ENCODE results near the gene ADARB2. TPM values are rescaled to one million over a fixed set of nuclear protein-coding genes. Genes with fewer than 3 reads are reported as not detected.

Gene ADARB2
- total RNA-seq, 1 donor from 2014 or later: 0.80 TPM

DNA sequence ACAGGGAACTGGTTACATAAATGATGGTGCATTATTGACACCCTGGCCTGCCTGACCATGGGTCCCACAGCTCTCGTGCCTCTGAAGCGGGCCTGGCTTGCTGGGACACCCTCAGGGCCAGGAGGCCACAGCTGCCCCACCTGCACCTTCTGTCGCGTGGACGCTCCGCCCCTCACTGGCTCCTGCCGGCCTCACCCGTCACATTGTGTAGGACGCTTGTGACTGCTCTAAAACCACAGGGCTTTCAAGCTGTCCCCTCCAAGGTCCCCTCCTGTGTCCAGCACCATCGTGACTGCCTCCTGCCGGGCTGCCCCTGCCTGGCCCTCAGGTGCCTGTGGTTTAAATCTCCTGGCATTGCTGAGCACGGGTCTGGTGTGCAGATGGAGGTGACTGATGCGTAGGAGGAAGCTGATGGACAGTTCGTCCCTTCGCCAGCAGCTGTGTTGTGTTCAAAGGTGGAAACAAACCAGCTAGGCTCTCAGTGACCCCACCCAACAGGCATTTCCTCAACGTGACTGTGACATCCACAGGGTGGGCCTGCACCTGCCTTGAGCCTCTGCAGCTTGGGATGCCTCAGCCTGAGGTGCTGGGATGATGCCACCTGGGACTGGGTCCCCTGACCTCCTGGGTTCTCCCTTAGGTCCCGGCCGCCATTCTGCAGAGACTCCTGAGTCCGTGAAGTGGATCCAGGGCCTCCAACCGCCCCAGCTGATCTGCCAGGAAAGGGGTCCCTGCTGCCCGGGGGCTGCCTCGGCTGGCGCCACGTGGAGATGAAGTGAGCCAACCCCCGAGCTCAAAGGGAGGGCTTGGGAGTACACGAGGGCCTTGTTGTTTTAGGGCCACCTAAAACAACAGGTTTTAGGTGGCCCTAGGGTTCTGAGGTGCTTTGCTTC lies 532.6 kb downstream of the ADARB2 start:
- TF ChIP-seq, protein P1, sequence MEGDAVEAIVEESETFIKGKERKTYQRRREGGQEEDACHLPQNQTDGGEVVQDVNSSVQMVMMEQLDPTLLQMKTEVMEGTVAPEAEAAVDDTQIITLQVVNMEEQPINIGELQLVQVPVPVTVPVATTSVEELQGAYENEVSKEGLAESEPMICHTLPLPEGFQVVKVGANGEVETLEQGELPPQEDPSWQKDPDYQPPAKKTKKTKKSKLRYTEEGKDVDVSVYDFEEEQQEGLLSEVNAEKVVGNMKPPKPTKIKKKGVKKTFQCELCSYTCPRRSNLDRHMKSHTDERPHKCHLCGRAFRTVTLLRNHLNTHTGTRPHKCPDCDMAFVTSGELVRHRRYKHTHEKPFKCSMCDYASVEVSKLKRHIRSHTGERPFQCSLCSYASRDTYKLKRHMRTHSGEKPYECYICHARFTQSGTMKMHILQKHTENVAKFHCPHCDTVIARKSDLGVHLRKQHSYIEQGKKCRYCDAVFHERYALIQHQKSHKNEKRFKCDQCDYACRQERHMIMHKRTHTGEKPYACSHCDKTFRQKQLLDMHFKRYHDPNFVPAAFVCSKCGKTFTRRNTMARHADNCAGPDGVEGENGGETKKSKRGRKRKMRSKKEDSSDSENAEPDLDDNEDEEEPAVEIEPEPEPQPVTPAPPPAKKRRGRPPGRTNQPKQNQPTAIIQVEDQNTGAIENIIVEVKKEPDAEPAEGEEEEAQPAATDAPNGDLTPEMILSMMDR (IDR thresholded peaks at IDR 0.05): no peak
- DNase-seq (no peak), ATAC-seq (no peak)
- peaks cover 5% of the 10 kb centered on the region for H3K27me3 ChIP-seq (ENCODE audit: low read depth)
- H3K36me3 ChIP-seq: no peaks in the 10 kb centered on the region
- intact Hi-C loops (cut with DNase I): no loop called here
- no peak overlapping the region for H3K4me3 ChIP-seq
- H3K4me1 ChIP-seq: no peaks in the 10 kb centered on the region
- no peak overlapping the region for H3K27ac ChIP-seq
- H3K9me3 ChIP-seq: no peaks in the 10 kb centered on the region

DNA sequence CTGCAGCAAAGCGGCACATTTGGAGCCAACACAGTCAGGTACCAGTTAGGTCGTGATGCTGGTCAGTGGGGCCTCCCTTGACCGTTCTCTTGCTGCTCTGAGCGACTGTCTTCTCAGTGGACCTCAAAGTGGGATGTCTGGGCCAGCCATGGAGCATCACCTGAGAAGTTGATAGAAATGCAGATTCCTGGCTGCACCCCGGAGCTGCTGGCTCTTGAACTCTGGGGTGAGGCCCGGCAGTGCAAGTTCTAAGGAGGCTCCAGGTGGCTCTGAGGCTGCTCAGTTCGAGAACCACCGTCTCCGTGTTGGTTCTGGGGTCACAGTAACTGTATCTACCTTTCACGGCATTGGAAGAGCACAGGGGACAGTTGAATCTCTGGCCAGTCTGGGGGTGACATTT lies 533.6 kb downstream of the ADARB2 start:
- ATAC-seq (no peak), DNase-seq (no peak)
- H3K4me3 ChIP-seq: no peak overlapping the region
- peaks cover 14% of the 10 kb centered on the region for H3K27me3 ChIP-seq (ENCODE audit: low read depth)
- H3K9me3 ChIP-seq: no peaks in the 10 kb centered on the region
- TF ChIP-seq, protein P1 (IDR thresholded peaks at IDR 0.05): no peak
- H3K4me1 ChIP-seq: no peaks in the 10 kb centered on the region
- H3K36me3 ChIP-seq: no peaks in the 10 kb centered on the region
- intact Hi-C loops (cut with DNase I): no loop called here
- no peak overlapping the region for H3K27ac ChIP-seq

DNA sequence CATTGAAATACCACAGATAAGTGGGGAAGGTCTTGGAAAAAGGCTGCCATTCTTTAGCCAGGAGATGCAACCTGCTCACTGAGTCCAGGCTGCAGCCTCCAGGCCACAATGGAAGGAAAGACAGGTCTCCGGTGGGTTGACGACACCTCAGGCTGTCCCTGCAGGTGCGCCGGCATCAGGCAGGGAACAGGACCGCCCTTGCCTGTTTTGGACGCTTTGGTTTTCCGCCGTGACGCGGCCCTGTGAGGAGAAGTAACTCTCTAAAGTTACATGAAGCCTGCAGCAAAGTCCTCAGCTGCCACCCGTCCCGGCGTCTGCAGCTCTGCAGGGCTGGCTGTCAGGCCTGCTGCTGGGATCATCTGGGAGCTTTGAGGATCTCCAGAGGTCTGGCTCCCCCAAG lies 534.1 kb downstream of the ADARB2 start:
- H3K36me3 ChIP-seq: no peaks in the 10 kb centered on the region
- H3K4me3 ChIP-seq: no peak overlapping the region
- peaks cover 14% of the 10 kb centered on the region for H3K27me3 ChIP-seq (ENCODE audit: low read depth)
- TF ChIP-seq, protein P1 (IDR thresholded peaks at IDR 0.05): no peak
- H3K27ac ChIP-seq: no peak overlapping the region
- intact Hi-C loops (cut with DNase I): no loop called here
- H3K4me1 ChIP-seq: no peaks in the 10 kb centered on the region
- no peaks in the 10 kb centered on the region for H3K9me3 ChIP-seq
- ATAC-seq: no peak
- no peak for DNase-seq

DNA sequence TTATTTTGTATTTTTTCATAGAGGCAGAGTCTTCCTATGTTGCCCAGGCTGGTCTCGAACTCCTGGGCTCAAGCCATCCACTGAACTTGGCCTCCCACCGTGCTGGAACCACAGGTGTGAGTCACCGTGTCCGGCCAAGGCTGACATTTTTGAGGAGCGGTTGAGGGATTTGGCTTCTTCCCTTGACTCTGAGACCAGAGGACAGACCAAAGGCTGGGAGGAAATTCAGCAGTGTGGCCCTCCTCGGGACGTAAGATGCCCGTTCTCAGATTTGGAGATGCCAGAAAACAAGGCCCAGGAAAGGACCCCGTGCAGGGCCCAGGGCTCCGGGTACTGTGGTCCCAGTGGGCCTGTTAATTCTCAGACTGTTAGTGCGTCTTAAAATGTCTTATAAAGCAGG lies 535.0 kb downstream of the ADARB2 start:
- no peak overlapping the region for H3K4me3 ChIP-seq
- TF ChIP-seq, protein P1 (IDR thresholded peaks at IDR 0.05): no peak
- no peaks in the 10 kb centered on the region for H3K36me3 ChIP-seq
- DNase-seq (no peak), ATAC-seq (no peak)
- H3K27ac ChIP-seq: no peak overlapping the region
- peaks cover 14% of the 10 kb centered on the region for H3K27me3 ChIP-seq (ENCODE audit: low read depth)
- H3K9me3 ChIP-seq: no peaks in the 10 kb centered on the region
- no peaks in the 10 kb centered on the region for H3K4me1 ChIP-seq
- intact Hi-C loops (cut with DNase I): no loop called here

DNA sequence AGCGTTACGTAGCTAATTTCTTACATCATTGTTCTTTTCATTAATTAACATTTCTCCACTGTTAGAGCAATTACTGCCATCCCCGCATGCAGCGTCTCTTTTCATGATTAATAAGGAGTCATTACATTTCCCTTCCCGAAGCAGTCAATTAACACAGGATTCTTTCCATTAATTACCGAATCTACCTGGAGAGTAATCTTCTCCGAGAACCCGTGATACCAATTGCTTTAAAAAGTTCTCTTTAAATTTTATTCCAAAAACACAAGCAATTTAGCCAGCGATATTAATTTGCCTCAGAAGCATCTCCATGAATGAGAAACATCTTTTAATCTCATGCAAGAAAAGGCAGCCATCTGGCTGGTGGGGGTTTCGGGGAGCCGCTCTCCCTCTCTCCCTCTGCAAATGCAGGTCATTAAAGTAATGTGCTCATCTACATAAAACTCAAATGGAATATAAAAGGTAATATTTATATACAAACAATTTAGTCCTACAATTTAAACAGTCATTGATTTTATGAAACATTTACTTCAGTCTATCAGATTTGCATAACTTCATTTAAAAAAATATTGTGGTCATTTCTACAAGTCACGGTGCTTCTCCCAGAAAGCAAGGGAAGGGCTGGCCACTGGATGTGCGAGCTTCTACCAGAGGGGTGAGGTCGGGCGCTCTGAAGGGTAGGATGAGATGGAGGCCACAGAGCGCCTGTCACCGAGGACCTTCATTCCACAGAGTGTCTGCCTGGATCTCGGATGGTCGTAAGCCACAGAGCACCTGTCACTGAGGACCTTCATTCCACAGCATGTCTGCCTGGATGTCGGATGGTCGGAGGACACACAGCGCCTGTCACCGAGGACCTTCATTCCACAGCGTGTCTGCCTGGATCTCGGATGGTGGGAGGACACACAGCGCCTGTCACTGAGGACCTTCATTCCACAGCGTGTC lies 536.2 kb downstream of the ADARB2 start:
- intact Hi-C loops (cut with DNase I): no loop called here
- Histone ChIP-seq H3K36me3 (no peaks in the 10 kb centered on the region), H3K27me3 (ENCODE audit: low read depth) (peaks cover 14% of the 10 kb centered on the region), H3K9me3 (no peaks in the 10 kb centered on the region), H3K27ac (no peak overlapping the region), H3K4me1 (no peaks in the 10 kb centered on the region), H3K4me3 (no peak overlapping the region)
- DNase-seq (no peak), ATAC-seq (no peak)
- TF ChIP-seq, protein P1 (IDR thresholded peaks at IDR 0.05): no peak
